ENCODE measurements around the gene SMURF1.

Gene SMURF1

DNA sequence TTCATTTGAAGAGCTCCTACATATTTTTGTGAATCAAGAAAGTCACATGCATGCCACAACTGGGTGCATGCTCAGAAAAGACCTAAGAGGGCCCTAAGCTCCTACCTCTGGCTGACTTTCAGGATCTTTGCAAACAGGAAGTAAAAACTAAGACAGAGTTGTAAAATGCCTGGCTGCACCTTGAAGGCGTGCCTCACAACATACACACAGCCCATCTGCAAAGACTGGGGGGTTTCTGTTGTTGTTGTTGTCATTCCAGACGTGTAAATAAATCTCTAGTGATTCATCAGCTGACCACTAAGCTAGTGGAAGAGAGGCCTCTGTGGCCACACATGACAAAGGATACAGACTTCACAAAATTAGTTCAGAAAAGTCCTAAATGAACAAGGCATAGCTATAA is 31.8 kb downstream of the SMURF1 start:
- TF ChIP-seq, protein P1, sequence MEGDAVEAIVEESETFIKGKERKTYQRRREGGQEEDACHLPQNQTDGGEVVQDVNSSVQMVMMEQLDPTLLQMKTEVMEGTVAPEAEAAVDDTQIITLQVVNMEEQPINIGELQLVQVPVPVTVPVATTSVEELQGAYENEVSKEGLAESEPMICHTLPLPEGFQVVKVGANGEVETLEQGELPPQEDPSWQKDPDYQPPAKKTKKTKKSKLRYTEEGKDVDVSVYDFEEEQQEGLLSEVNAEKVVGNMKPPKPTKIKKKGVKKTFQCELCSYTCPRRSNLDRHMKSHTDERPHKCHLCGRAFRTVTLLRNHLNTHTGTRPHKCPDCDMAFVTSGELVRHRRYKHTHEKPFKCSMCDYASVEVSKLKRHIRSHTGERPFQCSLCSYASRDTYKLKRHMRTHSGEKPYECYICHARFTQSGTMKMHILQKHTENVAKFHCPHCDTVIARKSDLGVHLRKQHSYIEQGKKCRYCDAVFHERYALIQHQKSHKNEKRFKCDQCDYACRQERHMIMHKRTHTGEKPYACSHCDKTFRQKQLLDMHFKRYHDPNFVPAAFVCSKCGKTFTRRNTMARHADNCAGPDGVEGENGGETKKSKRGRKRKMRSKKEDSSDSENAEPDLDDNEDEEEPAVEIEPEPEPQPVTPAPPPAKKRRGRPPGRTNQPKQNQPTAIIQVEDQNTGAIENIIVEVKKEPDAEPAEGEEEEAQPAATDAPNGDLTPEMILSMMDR (IDR thresholded peaks at IDR 0.05; ENCODE audit: low read depth, low read length): no peak
- no peak for DNase-seq (ENCODE audit: extremely low read depth, low read depth)

DNA sequence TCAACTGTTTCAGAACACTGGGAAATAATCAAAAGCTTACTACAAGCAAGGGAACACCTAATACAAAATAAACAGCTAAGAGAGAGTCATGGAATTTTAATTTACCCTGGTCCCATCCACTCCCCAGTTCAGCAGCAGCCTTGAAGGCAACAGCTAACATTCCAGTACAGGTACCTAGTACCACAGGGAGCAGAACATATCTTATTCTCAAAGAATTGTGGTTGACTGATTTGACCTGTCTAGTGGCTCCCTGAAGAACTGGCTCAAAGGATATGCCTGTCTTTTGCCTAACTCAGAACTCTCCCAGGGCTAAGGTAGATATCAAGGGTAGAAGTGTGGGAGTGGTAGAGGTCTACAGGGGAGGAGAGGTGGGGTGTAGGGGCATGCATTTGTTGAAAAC is 32.3 kb downstream of the SMURF1 start:
- TF ChIP-seq, protein P1 (IDR thresholded peaks at IDR 0.05; ENCODE audit: low read depth, low read length): no peak
- no peak for DNase-seq (ENCODE audit: extremely low read depth, low read depth)

DNA sequence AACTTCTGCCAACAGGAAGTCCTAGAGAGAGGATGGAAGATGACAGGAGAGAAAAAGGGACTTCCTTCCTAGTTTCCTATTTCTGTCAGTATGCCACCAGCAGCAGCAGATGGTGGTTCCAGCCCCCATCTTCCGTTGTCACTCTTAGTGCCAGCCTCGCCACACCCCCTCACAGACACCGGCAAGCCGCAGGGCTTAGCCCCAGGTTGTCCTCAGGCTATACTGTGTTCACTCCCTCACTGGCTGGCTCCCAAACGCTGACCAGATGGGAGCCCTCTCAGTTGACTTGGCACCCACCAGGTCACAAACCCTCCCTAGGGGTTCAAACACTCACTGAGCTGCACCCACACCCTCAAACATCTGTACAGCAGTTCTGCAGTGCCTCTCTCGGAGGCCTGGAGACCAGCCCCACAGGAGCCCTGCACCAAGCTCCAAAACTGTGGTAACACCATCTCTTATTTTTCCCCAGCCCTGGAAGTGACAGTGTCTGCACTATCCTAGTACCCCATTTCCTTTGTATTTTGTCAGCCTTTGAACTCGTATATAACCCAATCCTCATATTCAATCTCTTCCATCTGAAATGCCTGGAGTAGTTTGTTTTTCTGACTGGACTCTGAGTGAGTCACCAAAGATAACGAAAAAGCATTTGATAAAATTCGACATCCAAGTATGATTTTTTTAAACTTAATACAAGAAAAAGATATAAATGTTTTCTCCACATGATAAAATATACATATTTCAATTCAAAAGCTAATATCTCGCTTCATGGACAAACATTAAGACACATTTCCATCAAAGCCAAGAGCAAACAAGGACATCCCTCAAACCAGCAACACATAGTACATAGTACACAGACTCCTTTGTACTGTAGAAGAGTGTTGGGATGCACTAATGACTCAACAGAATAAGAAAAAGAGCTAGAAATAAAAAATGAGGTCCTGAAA is 34.5 kb downstream of the SMURF1 start:
- no peak for DNase-seq (ENCODE audit: extremely low read depth, low read depth)
- TF ChIP-seq, protein P1 (IDR thresholded peaks at IDR 0.05; ENCODE audit: low read depth, low read length): no peak

DNA sequence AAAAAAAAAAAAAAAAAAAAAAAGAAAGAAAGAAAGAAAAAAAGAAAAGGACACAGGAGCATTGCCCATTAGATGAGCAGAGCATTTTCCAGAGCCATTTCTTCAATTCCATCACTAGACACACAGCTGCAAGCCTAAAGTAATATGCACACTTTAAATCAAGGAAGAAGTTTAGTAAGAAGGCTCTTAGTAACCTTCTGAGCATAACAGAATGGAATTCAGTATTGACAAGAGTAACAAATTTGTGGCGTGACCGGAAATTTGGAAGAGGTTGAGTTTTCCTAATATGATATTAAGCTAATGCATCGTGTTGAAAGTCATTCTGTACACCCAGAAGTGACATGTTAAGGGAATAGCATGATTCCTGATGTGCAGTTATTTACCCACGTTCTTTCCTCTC is 35.3 kb downstream of the SMURF1 start:
- TF ChIP-seq, protein P1 (IDR thresholded peaks at IDR 0.05; ENCODE audit: low read depth, low read length): no peak
- no peak for DNase-seq (ENCODE audit: extremely low read depth, low read depth)

DNA sequence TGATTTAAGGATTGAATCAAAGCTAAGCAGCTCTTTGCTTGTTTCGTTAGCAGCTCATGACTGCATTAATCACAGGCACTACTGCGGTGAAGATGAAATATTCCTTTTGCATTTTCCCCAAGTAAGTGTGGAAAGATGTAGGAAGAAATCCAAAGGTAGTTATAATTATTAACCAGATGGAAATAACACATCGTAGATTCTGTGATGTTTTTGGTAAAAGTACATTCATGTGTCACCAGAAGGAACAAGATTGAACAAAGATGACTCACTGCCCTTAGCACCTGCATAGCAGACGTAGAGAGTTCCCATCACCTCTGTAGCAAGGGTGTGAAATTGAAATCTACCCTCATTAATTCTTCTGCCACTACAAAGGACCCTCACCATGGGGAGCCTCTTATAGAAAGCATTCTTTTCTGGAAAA is 37.1 kb downstream of the SMURF1 start:
- TF ChIP-seq, protein P1 (IDR thresholded peaks at IDR 0.05; ENCODE audit: low read depth, low read length): no peak
- no peak for DNase-seq (ENCODE audit: extremely low read depth, low read depth)

DNA sequence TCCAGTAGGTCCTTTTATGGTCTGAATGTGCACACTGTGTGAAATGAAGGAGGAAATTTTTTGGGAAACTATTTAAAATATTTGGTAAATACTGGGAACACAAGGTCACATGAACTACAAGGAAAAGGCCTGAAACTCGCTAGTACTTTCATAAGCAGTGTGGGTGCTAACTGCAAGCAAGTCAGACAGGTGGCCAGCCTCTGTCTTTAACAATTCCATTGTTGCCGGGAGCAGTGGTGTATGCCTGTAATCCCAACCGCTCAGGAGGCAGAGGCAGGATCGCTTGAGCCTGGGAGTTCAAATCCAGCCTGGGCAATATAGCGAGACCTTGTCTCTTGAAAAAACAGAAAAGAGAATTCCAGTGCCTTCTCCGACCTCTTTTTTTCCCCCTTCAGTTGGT is 37.5 kb downstream of the SMURF1 start:
- no peak for DNase-seq (ENCODE audit: extremely low read depth, low read depth)
- TF ChIP-seq, protein P1 (IDR thresholded peaks at IDR 0.05; ENCODE audit: low read depth, low read length): no peak

DNA sequence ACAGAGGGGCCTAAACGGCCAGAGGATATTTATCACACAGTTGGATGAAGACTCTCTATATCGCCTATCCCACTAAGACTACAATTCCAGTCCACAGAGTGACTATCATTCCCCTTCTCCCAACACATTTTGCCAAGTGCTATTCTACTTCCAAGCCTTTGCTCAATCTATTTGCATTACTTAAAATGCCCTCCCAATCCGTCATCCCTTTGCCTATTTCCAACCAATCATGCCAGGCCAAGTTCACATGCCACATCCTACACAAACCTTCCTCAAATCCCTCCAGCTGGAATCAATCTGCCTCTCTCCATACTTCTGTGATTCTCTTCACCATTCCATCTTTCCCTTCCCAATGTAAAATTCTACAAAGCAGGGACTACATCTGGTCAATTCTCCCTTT is 38.2 kb downstream of the SMURF1 start:
- TF ChIP-seq, protein P1 (IDR thresholded peaks at IDR 0.05; ENCODE audit: low read depth, low read length): no peak

More for the DNA sequence above, 38.2 kb downstream of the SMURF1 start:
- no peak for DNase-seq (ENCODE audit: extremely low read depth, low read depth)
